ENCODE data around the gene ZNF438. TPM values are rescaled to one million over a fixed set of nuclear protein-coding genes. Genes with fewer than 3 reads are reported as not detected.
"Not testable (repeated sequence)": the region's sequence is repeated elsewhere in the genome, so short reads cannot be mapped to it uniquely, and the experiment has no call there.

ZNF438 gene, protein sequence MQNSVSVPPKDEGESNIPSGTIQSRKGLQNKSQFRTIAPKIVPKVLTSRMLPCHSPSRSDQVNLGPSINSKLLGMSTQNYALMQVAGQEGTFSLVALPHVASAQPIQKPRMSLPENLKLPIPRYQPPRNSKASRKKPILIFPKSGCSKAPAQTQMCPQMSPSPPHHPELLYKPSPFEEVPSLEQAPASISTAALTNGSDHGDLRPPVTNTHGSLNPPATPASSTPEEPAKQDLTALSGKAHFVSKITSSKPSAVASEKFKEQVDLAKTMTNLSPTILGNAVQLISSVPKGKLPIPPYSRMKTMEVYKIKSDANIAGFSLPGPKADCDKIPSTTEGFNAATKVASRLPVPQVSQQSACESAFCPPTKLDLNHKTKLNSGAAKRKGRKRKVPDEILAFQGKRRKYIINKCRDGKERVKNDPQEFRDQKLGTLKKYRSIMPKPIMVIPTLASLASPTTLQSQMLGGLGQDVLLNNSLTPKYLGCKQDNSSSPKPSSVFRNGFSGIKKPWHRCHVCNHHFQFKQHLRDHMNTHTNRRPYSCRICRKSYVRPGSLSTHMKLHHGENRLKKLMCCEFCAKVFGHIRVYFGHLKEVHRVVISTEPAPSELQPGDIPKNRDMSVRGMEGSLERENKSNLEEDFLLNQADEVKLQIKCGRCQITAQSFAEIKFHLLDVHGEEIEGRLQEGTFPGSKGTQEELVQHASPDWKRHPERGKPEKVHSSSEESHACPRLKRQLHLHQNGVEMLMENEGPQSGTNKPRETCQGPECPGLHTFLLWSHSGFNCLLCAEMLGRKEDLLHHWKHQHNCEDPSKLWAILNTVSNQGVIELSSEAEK
- polyA plus RNA-seq (ENCODE audit: insufficient read length in 12 of 12), result 10 to 100 TPM in 11 of 12 donors, not detected in 1; 12.7 to 19.7 (median 15.1) TPM
- long read RNA-seq, donor 1, result 0 reads
- long read RNA-seq, donor 2, partial matches to known transcripts, result 6 of 7 reads
- long read RNA-seq, donor 2, other reads (novel, unspliced or antisense), result 0 of 7 reads
- long read RNA-seq, donor 3, result 0 reads
- long read RNA-seq, donor 4, result 0 reads
- long read RNA-seq, donor 5, result 0 reads
- long read RNA-seq, donor 6, result 0 reads
- long read RNA-seq, donor 7, result 0 reads
- long read RNA-seq, donor 8, partial matches to known transcripts, result 0 of 1 reads
- long read RNA-seq, donor 8, other reads (novel, unspliced or antisense), result 0 of 1 reads
- long read RNA-seq, donor 9, result 0 reads
- long read RNA-seq, donor 10, result 0 reads
- long read RNA-seq, donor 11, result 0 reads

DNA sequence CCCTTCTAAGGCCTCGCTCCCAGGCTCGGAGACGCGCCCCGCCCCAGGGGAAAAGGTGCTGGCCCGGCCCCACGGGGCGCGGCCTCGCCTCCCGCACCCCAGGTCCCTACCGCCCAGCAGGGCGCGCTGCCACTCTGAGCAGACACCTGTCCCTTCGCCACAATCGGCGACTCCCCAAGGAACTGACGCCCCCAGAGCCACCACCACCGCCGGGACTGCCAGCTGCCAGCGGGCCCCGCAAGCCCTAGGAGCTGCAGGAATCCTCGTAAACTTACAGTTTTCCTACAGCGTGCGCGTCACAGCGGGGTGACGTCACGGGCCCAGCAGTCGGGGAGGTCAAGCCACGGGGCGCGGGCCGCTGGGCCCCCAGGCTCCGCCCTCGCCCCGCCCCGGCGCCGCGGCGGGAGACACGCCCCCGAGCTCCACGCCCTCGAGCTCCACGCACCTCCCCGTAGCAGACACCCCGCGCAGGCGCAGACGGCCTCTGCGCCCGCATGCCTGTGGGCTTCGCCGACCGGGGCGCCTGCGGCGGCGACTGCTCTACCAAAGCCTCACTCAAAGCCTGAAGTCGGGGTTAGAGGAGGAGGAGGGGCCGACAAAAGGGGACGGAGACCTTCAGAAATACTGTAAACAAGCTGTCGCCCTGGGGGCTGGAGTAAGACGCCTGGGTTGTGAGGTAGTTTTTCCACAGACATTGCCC lies at the start of gene ZNF438:
Gene ZNF438 (minus strand): TSS at position 308 of the 700 bp plus-strand sequence. CDS start 154,831 bp downstream, outside the sequence.
- peak; percentile 95 for DNase-seq

DNA sequence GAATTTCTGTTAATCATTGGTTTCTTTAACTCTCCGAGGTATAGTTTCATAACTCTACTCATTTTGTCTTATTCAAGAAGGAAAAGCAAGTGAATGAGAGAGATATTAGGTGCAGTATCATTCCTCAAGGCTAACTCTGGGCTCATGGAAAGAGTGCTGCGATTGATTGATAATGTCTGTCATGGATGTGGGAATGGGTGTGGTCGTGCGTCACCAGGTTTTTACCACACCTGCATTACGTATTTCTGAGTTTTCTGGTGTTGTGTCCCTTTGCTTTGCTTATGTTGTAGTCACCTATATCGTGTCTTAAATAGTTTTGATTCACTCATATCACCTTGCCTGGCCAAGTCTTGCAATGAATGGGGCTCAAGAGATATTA lies 44.9 kb upstream of the ZNF438 start:
- DNase-seq, result no peak

DNA sequence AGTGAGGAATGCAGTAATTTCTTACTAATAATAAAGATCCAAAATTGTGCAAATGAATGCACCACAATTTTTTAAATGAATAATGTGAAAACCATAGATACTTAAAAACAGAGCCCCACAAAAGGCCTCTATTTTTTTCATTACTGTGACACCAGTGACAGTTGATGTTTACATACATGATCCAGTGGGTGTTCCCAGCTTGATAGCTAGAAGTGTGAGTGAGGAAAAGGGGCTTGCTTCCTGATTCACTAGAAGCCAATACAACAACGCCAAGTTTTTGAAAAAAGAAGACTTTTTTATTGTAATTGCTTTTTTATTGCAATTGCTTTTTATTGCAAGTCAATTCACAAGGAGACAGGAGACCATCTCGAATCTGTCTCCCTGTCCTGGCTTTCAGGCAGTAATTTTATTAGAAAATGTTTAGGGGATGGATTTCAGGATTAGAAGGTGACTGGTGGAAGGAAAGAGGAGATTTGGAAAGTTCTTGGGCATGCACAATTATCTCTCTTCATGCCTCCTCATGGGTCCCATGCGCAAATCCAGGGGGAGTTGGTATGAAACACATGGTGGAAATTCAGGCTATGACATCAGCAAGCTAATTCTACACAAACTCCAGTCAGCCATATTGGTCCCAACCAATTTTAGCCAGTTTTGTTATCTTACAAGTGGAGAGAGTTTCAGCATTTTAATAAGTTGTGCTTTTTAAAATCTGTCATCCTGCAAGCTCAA lies 44.4 kb upstream of the ZNF438 start:
- DNase-seq, result no peak

DNA sequence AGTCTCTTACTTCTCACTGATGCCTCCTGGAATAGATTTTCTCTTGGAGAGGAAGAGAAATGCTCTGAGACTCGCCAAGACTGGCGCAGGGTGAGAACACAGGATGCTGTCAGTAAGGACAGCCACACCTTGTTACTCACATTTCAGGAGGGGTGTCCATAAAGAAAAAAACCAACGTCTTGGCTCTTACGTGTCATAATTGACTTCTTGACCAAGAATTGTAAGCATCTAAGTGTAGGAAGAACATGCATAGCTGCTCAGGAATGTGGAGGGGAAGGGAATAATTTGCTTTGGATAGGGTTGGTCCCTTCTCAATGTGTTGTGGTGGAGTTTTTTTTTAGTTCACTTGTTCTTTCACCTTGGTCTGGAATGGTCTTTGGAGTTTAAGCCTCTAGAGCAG lies 43.8 kb upstream of the ZNF438 start:
- DNase-seq, result peak; percentile 48

DNA sequence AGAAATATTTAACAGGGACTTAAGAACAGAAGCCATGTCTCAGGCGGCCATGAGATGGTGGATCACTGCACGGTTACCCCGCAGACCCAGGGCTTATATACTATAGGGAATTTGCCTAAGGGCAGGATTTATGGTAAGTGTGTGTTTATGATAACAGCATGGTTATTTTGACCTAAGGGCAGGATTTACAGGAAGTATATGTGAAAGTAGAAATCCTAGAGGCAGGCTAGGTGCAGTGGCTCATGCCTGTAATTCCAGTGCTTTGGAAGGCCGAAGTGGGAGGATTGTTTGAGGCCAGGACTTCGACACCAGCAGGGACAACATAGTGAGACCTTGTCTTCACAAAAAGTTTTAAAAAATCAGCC lies 43.0 kb upstream of the ZNF438 start:
- no peak for DNase-seq

DNA sequence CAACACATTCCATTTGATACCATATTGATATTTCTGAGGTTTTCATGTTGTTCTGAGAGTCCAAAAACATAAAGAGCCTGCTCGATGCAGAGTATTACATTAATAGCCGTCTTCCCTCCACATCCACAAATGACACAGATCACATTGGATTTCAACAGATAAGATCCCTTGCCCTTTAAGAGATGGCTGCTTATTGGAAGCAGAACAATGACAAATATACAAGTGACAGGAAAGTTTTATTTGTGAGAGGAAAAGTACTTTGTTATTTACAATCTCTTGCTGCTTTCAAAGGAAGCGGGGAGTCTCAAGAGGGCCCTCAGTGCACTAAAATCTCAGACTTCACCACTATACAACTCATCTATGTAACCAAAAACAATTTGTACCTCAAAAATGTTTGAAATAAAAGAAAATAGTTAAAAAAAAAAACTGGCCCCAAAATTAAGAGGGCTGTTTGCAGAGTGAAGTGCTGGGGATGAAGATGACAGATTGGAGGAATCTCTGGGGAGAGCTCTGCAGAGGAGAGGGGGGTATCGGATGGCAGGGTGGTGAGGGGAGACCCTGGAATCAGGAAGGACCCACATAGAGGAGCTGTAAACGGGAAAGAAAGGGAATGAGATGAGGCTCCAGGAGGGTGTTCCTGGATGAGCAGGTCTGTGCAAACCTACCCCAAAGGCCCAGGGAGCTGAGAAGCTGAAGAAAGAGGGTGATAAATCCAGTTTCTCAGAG lies 42.5 kb upstream of the ZNF438 start:
- DNase-seq, result no peak

DNA sequence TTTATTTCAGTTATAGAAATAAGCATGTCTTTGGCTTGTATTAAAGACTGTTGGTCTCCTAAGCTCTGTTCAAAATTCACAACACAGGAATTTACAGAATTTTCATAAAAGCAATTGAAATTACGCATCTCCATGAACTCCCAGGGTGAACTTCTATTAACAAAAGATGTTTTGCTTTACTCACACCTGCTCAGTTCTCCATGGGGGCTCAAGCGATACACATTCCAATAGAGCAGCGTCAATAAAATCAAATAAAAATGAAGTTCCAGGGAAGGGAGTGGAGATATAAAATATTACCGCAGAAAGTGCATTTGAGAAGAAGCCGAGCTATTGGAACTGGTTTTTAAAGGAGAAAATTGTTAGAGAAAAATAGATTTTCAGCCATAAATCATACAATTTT lies 41.5 kb upstream of the ZNF438 start:
- peak; percentile 47 for DNase-seq

DNA sequence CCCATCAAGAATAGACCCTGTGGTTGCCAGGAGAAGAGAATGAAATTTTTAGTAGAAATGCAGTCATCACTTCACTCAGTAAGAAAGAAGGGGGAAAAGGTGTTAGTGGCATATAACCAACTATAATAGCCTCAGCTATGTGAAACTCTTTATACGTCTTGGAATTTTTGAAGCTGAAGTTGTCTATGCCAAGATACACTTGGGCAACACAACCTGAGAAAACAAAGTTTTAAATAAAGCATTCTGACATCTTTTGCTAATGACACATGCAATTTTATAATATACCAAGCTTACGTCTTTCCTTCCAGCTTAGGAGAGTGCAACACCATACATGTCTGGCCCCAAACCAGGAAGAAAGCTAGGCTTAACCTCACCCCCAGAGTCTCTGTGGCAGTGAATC lies 40.8 kb upstream of the ZNF438 start:
- DNase-seq, result no peak

DNA sequence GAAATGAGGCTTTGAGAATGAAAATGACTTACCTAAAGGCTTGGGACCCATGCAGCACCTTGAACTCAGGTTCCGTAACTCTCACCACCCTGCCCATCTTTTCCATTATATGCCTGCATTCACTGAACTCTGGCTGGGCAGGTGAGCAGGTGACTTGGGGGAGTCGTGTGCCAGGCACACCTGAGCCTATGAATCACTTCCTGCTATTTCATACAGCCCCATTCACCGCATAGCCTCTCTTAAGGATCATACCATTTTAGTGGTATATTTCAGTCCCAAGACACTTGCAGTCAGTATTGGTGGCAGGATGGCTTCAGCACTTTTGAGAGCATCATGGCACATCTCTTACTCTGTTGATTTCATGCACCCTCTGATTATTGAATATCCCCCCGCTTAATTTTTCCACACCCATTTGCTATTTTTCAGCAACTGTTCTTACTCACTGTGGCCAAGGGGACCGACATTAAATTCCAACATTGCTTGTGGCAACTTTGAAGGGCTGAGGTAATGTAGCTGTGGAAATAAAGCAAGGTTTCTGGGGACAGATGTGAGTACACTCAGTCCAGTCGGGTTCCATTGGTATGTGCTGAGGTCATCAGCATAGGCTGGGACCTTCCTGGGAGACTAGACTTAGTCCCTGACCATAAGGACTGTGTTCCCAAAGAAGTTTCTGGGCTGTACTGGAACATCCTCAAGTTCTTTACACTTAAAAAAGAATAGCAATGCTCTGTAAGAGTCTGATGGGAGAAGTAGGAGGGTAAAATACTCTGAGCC lies 39.8 kb upstream of the ZNF438 start:
- no peak for DNase-seq

DNA sequence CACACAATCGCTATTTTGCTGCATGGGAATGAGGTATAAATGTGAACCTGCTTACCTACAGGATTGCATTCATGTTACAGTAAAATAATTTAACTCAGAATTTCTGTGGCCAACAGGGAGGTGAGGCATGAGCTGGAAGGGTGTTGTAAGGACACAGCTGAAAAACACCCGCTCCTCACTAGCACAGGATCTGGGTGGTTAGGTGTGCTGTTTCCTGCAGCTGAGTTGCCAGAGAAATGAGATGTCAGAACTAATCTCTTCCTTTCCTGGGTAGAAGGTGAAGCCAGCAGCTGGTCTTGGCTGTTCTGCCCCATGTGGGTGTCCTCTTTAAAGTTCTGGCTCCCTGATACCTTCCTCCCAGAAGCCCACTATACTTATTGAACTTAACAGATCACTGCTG lies 39.0 kb upstream of the ZNF438 start:
- DNase-seq, result no peak

DNA sequence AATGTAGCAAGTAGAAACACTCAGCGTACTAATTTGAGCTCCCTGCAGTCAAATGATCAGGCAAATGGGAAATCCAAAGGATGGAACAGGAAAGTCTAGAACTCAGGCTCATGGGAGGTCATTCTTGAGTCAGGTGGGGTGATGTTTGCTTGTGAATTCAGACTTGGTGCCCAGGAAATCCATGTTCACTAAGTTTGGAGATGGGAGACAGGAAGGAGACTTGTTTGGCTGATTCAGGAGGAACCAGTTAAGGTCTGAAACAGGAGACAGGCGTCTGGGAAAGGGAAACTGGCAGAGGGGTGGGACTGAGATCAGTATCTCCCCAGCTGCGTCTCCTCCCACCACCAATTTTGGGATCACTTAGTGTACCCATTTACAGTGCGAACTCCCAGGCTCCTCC lies 38.4 kb upstream of the ZNF438 start:
- DNase-seq, result no peak

DNA sequence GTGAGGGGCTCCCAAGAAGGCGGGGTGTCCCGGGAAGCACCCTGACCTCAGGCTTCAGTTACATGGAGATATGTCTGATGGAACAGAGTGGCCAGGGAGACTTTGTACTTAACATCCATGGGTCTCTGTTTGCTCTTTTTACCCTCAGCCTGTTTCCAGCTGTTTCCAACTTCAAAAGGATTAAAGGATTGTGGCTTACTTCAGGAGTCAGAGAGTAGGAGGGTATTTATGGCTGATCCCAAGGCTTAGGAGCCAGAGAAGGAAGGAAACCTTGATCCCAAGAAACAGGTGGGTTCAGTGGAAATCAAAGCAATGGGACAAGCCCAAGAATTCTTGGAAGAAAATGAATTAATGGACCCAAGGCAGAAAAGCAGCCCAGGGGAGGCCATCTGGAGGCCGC lies 37.7 kb upstream of the ZNF438 start:
- no peak for DNase-seq

DNA sequence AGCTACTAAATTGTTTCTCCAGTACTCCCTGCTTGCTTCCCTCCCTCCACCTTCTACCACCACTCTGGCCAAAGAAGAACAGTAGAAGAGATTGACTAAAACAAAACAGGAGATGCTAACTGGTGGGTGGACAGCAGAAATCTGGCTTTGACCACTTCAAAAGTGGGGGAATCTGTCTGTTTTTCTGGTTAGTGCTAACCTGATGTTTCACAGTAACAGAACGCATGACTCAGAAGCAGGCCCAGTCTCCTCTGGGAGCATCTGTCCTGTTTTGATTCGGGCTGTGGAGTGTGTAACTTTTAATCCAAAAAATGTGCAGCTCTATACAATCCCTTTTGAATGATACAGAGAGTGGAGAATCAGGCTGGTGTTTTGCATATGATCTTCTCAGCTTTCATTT lies 32.7 kb upstream of the ZNF438 start:
- DNase-seq, result peak; percentile 80

DNA sequence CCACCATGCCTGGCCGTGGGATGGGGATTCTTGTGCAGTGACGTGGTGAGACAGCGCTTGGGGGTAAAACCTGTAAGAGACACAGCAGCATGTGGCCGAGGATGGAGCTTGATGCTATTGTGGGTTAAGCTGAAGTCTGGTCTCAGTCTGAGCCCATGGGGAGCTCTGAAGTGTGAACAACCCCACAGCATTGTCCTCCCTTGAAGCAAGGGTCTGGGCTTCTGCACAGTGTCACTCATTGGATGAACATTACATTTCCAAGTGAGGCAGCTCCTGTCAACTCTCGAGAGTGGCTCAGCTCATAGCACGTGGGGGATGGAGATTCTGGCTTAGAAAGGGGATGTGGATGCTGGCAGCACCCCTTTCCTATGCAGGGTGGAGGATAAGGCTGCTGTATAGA lies 32.2 kb upstream of the ZNF438 start:
- DNase-seq, result no peak

DNA sequence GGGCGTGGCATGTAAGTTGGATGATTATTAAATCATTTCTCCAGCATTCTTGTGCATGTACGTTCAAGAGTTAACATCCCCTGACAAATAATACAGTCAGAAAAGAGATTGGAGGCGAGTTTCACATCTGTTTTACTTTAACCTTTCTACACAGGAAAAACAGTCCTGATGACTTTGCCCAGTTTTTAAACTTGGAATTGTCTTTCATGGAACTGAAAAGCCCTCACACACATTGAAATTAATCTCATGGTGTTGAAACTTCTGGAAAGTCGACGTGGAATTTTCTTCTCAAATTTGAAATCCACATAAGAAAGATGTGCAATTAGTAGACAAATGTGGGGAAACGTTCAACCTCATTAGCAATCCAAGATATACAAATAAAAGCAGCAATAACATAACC lies 31.2 kb upstream of the ZNF438 start:
- peak; percentile 85 for DNase-seq

DNA sequence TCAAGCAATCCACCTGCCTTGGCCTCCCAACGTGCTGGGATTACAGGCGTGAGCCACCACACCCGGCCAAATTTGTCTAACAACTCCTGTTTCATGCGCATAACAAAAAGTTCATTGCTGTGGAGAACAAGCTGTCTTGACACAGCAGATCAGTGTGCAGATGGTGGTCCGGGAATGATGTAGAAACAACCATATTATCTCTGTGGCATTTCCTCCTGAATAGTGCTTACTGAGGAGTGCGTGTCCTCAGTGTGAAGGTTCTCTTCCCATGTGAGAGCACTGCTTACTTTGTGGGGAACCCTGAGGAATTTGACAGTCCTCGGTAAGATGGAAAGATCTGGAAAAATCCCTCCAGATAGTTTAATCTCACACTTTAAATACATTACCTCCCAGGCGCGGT lies 30.3 kb upstream of the ZNF438 start:
- DNase-seq, result no peak

DNA sequence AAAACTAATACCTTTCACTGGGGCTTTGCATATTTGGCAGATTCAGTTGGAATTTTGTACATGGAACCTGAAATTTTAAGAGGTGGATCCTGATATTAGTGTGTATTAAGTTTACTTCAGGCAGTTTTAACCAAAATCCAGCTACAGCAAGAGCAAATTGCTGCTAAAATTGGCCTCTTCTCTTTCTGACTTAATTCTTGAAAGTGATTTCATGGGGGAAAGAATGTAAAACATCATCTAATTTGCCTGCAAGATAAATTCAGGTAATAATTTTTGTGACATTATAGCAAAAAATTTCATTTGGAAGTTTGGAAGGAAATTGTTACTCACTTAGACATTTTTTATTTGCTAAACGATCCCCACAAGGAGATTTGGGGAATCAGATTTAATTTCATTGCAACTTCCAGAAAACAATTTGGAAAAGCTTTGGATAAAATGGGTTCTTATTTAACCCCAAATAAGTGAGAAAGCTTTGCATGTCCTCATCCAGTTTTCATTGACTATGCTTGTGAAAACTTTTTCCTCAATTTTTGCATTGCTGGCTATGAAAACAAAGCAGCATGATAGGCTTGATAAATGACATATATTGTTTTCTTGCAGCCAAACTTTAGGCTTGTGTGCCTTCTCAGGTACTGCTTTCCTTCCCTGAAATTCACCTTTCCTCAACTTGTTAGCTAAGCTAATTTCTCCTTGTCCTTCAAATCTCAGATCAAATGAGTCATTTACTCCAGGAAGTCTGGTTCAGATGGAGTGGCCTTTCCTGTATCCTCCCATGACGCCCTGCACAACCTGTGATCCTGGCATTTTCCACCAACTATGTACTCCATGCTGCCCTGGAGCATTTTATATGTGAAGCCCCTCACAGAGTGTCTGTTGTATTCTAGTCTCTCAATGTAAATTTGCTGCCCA lies 27.4 kb upstream of the ZNF438 start:
- peak; percentile 57 for DNase-seq

DNA sequence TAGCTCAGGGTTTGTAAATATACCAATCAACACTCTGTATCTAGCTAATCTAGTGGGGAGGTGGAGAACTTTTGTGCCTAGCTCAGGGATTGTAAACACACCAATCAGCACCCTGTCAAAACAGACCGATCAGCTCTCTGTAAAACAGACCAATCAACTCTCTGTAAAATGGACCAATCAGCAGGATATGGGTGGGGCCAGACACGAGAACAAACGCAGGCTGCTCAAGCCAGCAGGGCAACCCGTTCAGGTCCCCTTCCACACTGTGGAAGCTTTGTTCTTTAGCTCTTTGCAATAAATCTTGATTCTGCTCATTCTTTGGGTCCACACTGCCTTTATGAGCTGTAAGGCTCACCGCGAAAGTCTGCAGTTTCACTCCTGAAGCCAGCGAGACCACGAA lies 25.0 kb upstream of the ZNF438 start:
- not testable (repeated sequence) for DNase-seq
